Neural cell (in vitro differentiated cells): ENCODE measurements around the gene NPAS3.

Experiments used
- CTCF ChIP-seq: fragments of 450-650 bp; IDR thresholded peaks from 2 replicates; pipeline ENCODE4 v1.5.1; 2014; ENCODE audit warnings: antibody characterized with exemption, mild to moderate bottlenecking, moderate library complexity; ENCODE audit not compliant: poor library complexity, severe bottlenecking
- EP300 ChIP-seq: fragments of 450-650 bp; conservative IDR thresholded peaks from 2 replicates; pipeline ENCODE4 v1.6.1; 2014; ENCODE audit warnings: antibody characterized with exemption, mild to moderate bottlenecking, moderate library complexity; ENCODE audit not compliant: poor library complexity, severe bottlenecking
- EZH2 ChIP-seq: fragments of 200-600, 300-800 bp; shearing (Covaris generic), sonication (generic); IDR thresholded peaks from 2 replicates; pipeline ENCODE4 v1.6.1; 2014; ENCODE audit warnings: antibody characterized with exemption, low read length, borderline replicate concordance, mild to moderate bottlenecking; ENCODE audit not compliant: insufficient read depth, poor library complexity, severe bottlenecking
- POLR2AphosphoS5 ChIP-seq: IDR thresholded peaks from 2 replicates; pipeline ENCODE4 v1.6.1; 2012
- SMC3 ChIP-seq: fragments of 450-650 bp; conservative IDR thresholded peaks from 2 replicates; pipeline ENCODE4 v1.6.1; 2014; ENCODE audit warnings: antibody characterized with exemption, mild to moderate bottlenecking, moderate library complexity; ENCODE audit not compliant: poor library complexity

GRCh38 chr14:32932914-32933628, 5.6 kb upstream of the NPAS3 start:
- TF ChIP-seq CTCF (no peak), EZH2 (no peak), POLR2AphosphoS5 (no peak), SMC3 (no peak), EP300 (no peak)
